Activated CD4-positive, alpha-beta memory T cell treated with anti-CD3 and anti-CD28 coated beads for 36 hours (primary cell): ENCODE data around the gene TRPM5. TPM values are rescaled to one million over a fixed set of nuclear protein-coding genes. Genes with fewer than 3 reads are reported as not detected.

Experiments
- CTCF ChIA-PET: fragments of 350-600 bp; sonication (Branson Sonifier 250); formaldehyde crosslinking; loops from one replicate; lab custom pipeline; 2021; ENCODE audit warnings: antibody characterized with exemption, inconsistent platforms; lab: Charles Lee
- POLR2A ChIA-PET: fragments of 350-600 bp; sonication (Branson Sonifier 250); formaldehyde crosslinking; loops from one replicate; lab custom pipeline; 2021; ENCODE audit warnings: antibody characterized with exemption; lab: Charles Lee
- DNase-seq: peaks from one replicate; pipeline ENCODE4 v3.0.0-alpha.2; 2020
- H3K27ac Mint-ChIP-seq: one replicate; pipeline ENCODE4 v1.8.0; 2021; ENCODE audit warnings: mixed read lengths
- H3K27me3 Mint-ChIP-seq: one replicate; pipeline ENCODE4 v1.8.0; 2021; ENCODE audit warnings: mixed read lengths
- H3K36me3 Mint-ChIP-seq: one replicate; pipeline ENCODE4 v1.8.0; 2021; ENCODE audit warnings: mixed read lengths
- H3K4me1 Mint-ChIP-seq: one replicate; pipeline ENCODE4 v1.8.0; 2021; ENCODE audit warnings: low read depth, mixed read lengths
- H3K4me3 Mint-ChIP-seq: one replicate; pipeline ENCODE4 v1.8.0; 2021; ENCODE audit warnings: mild to moderate bottlenecking, mixed read lengths
- H3K9me3 Mint-ChIP-seq: one replicate; pipeline ENCODE4 v1.8.0; 2021; ENCODE audit warnings: mixed read lengths
- intact Hi-C: fragments of 100-400 bp; cut with micrococcal nuclease; formaldehyde crosslinking; loops from one replicate; pipeline ENCODE4 v1.15.1; 2023
- total RNA-seq, 2 experiments: library from RNA; stranded (reverse); gene quantifications; one replicate each; pipeline ENCODE4 v1.2.3, GENCODE V29; 2021

Gene TRPM5
- total RNA-seq, 2 experiments from 2014 or later = not detected

- no peak overlapping the region for H3K4me3 Mint-ChIP-seq
- H3K9me3 Mint-ChIP-seq = no peaks in the 10 kb centered on the region
- H3K27ac Mint-ChIP-seq = no peak overlapping the region
- POLR2A ChIA-PET = no interaction called here
- DNase-seq = no peak
- CTCF ChIA-PET = interaction anchor here (0.6 kb wide), 1 partner anchor 443 kb away, joined by 3 read pairs; no protein-coding TSS in a partner anchor
- peaks cover 18% of the 10 kb centered on the region for H3K4me1 Mint-ChIP-seq
- no peaks in the 10 kb centered on the region for H3K27me3 Mint-ChIP-seq
- no peaks in the 10 kb centered on the region for H3K36me3 Mint-ChIP-seq
- intact Hi-C loops = loop anchor here (5.0 kb wide), 2 partner anchors 83 to 438 kb away; partner anchors contain the start of gene CDKN1C
Measured at GRCh38 chr11:2448661-2449547, 4.6 kb upstream of the TRPM5 start.

DNA sequence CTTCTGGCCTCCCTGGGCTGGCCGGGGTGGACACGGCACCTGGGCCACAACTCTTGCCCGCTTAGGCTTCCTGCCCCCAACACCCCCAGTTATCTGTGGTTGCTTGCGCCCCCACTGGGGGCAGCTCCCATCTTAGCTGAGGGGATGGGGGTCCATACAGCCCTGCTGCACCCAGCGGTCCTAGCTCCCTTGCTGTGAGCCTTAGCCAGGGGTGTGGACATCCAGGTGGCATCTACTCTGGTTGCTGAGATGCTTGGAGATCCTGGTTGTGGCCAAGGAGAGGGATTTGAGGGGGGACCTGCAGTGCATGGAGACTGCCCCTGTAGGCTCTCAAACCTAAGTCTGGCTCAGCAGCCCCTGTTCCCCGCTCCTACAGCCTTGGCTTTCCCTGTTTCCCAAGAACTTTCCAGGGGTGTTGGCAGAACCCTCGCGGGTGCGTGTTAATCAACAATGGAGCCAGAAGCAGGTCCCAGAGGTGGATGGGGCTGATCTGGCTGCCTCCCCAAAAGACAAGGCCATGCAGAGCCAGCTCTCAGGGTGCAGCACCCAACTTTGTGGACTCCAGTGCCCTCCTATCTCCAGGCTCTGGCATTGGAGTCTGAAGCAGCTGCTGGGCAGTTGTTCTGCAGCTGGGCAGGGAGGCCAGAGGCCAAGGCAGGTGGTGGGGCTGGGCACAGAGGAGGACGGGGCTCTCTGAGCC lies 3.8 kb upstream of the TRPM5 start:
- H3K27me3 Mint-ChIP-seq = no peaks in the 10 kb centered on the region
- DNase-seq = no peak
- H3K9me3 Mint-ChIP-seq = no peaks in the 10 kb centered on the region
- ChIA-PET CTCF (interaction anchor here (1.1 kb wide), 1 partner anchor 83 kb away, joined by 4 read pairs; no protein-coding TSS in a partner anchor), POLR2A (no interaction called here)
- no peak overlapping the region for H3K4me3 Mint-ChIP-seq
- H3K27ac Mint-ChIP-seq = no peak overlapping the region
- intact Hi-C loops = loop anchor here (5.0 kb wide), 2 partner anchors 84 to 439 kb away; partner anchors contain the start of gene CDKN1C
- peaks cover 24% of the 10 kb centered on the region for H3K4me1 Mint-ChIP-seq
- H3K36me3 Mint-ChIP-seq = no peaks in the 10 kb centered on the region

DNA sequence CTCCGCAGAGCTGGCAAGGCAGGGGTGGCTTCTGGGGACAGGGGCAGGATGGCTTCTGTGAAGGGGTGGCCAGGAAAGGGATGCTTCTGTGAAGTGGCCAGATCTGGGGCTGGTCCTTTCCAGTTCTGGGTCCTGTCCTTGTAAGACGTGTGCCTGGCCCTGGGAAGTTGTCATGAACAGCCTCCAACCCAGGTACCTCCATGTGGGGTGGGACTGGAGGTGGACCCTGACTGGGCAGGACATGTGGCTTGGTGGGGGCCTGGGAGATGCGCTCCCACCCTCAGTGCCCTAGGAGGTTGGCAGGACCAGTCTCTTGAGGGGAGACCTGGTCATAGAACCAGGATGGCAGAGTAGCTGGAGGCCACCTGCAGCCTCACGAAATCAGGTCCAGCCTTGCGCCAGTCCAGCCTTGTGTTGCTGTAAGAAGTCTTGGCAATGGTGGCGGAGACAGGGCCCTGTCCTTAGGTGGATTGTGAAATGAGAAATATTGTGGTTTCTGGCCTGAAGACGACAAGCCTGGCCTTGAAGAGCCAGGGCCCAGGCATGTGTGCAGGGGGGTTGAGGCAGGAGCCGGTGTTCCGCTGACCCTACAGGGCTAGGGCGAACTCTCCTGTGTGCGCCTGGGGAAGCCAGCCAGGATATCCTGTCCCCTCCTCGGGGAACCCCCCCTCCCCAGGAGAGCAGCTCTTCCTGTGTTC lies 3.1 kb upstream of the TRPM5 start:
- ChIA-PET POLR2A (no interaction called here), CTCF (interaction anchor here (1.0 to 1.1 kb wide), 2 partner anchors 84 to 445 kb away, joined by 3 to 4 read pairs; no protein-coding TSS in a partner anchor)
- H3K27ac Mint-ChIP-seq = peak overlapping the region; percentile 33
- H3K36me3 Mint-ChIP-seq = no peaks in the 10 kb centered on the region
- H3K9me3 Mint-ChIP-seq = no peaks in the 10 kb centered on the region
- no peaks in the 10 kb centered on the region for H3K27me3 Mint-ChIP-seq
- H3K4me3 Mint-ChIP-seq = peak overlapping the region; percentile 89
- intact Hi-C loops = loop anchor here (5.0 kb wide), 2 partner anchors 85 to 440 kb away; partner anchors contain the start of gene CDKN1C
- DNase-seq = peak; percentile 31
- H3K4me1 Mint-ChIP-seq = peaks cover 31% of the 10 kb centered on the region

GRCh38 chr11:2446590-2447252 lies 2.4 kb upstream of the TRPM5 start:
- no peaks in the 10 kb centered on the region for H3K36me3 Mint-ChIP-seq
- H3K27ac Mint-ChIP-seq = peak overlapping the region; percentile 33
- no peaks in the 10 kb centered on the region for H3K9me3 Mint-ChIP-seq
- DNase-seq = peak; percentile 36
- H3K4me1 Mint-ChIP-seq = peaks cover 32% of the 10 kb centered on the region
- ChIA-PET POLR2A (no interaction called here), CTCF (interaction anchor here (1.0 to 1.6 kb wide), 2 partner anchors 86 to 446 kb away, joined by 3 to 5 read pairs; no protein-coding TSS in a partner anchor)
- no peaks in the 10 kb centered on the region for H3K27me3 Mint-ChIP-seq
- intact Hi-C loops = loop anchor here (5.0 kb wide), 2 partner anchors 86 to 441 kb away; partner anchors contain the start of gene CDKN1C
- H3K4me3 Mint-ChIP-seq = peak overlapping the region; percentile 89

GRCh38 chr11:2445746-2446551 lies 1.6 kb upstream of the TRPM5 start:
- intact Hi-C loops = loop anchor here (5.0 kb wide), 2 partner anchors 86 to 441 kb away; partner anchors contain the start of gene CDKN1C
- POLR2A ChIA-PET = no interaction called here
- Mint-ChIP-seq H3K36me3 (no peaks in the 10 kb centered on the region), H3K4me3 (peak overlapping the region; percentile 89), H3K27ac (no peak overlapping the region), H3K9me3 (no peaks in the 10 kb centered on the region), H3K4me1 (peaks cover 33% of the 10 kb centered on the region), H3K27me3 (no peaks in the 10 kb centered on the region)
- no peak for DNase-seq
- CTCF ChIA-PET = interaction anchor here (1.2 to 2.0 kb wide), 6 partner anchors 8 to 453 kb away, joined by 3 to 10 read pairs (median 6); no protein-coding TSS in a partner anchor

GRCh38 chr11:2444821-2445745 lies 769 bp upstream of the TRPM5 start, which contains the start of gene KCNQ1:
Gene KCNQ1, plus strand, starts transcription at chr11:2445008. Its CDS starts 91 bp downstream, at chr11:2445099.
- Mint-ChIP-seq H3K36me3 (no peaks in the 10 kb centered on the region), H3K27me3 (no peaks in the 10 kb centered on the region), H3K4me3 (peak within 1 kb of the TSS; percentile 89), H3K4me1 (peaks cover 33% of the 10 kb centered on the region), H3K27ac (peak within 1 kb of the TSS; percentile 4), H3K9me3 (peaks cover under 1% of the 10 kb centered on the region)
- intact Hi-C loops = loop anchor here (5.0 kb wide), 3 partner anchors 37 to 442 kb away; partner anchors contain the start of gene CDKN1C
- ChIA-PET CTCF (interaction anchor here (1.2 to 2.0 kb wide), 6 partner anchors 9 to 454 kb away, joined by 3 to 10 read pairs (median 6); no protein-coding TSS in a partner anchor), POLR2A (interaction anchor here (0.6 kb wide), 1 partner anchor 20 kb away, joined by 5 read pairs; no protein-coding TSS in a partner anchor)
- peak; percentile 52 for DNase-seq

GRCh38 chr11:2443406-2443805 lies 908 bp downstream of the TRPM5 start:
- ChIA-PET CTCF (interaction anchor here (1.1 to 1.4 kb wide), 2 partner anchors 23 to 88 kb away, joined by 3 to 4 read pairs; no protein-coding TSS in a partner anchor), POLR2A (no interaction called here)
- no peaks in the 10 kb centered on the region for H3K36me3 Mint-ChIP-seq
- H3K4me3 Mint-ChIP-seq = peak overlapping the region; percentile 3
- no peak for DNase-seq
- peaks cover 4% of the 10 kb centered on the region for H3K9me3 Mint-ChIP-seq
- H3K27me3 Mint-ChIP-seq = no peaks in the 10 kb centered on the region
- no peak overlapping the region for H3K27ac Mint-ChIP-seq
- H3K4me1 Mint-ChIP-seq = peaks cover 33% of the 10 kb centered on the region
- intact Hi-C loops = loop anchor here (5.0 kb wide), 1 partner anchor 39 kb away; no protein-coding TSS in a partner anchor

GRCh38 chr11:2442589-2442988 lies 1.7 kb downstream of the TRPM5 start:
- no peaks in the 10 kb centered on the region for H3K36me3 Mint-ChIP-seq
- ChIA-PET CTCF (interaction anchor here (1.4 to 1.9 kb wide), 3 partner anchors 22 to 137 kb away, joined by 3 to 10 read pairs (median 5); no protein-coding TSS in a partner anchor), POLR2A (no interaction called here)
- peaks cover 30% of the 10 kb centered on the region for H3K4me1 Mint-ChIP-seq
- no peak overlapping the region for H3K27ac Mint-ChIP-seq
- intact Hi-C loops = loop anchor here (5.0 kb wide), 1 partner anchor 40 kb away; no protein-coding TSS in a partner anchor
- no peaks in the 10 kb centered on the region for H3K27me3 Mint-ChIP-seq
- H3K9me3 Mint-ChIP-seq = peaks cover 4% of the 10 kb centered on the region
- no peak for DNase-seq
- no peak overlapping the region for H3K4me3 Mint-ChIP-seq

GRCh38 chr11:2441171-2441570 lies 3.1 kb downstream of the TRPM5 start:
- H3K27me3 Mint-ChIP-seq = no peaks in the 10 kb centered on the region
- no peak overlapping the region for H3K27ac Mint-ChIP-seq
- intact Hi-C loops = loop anchor here (5.0 kb wide), 1 partner anchor 41 kb away; no protein-coding TSS in a partner anchor
- DNase-seq = no peak
- CTCF ChIA-PET = interaction anchor here (0.6 to 1.9 kb wide), 5 partner anchors 20 to 662 kb away, joined by 3 to 10 read pairs (median 4); no protein-coding TSS in a partner anchor
- POLR2A ChIA-PET = no interaction called here
- H3K36me3 Mint-ChIP-seq = no peaks in the 10 kb centered on the region
- peaks cover 20% of the 10 kb centered on the region for H3K4me1 Mint-ChIP-seq
- H3K4me3 Mint-ChIP-seq = no peak overlapping the region
- H3K9me3 Mint-ChIP-seq = peaks cover 4% of the 10 kb centered on the region
